Measurements from ENCODE around the gene PDGFA.
A peak's percentile ranks its signal among the peaks of the same experiment; 100 is the strongest.

PDGFA gene

GRCh38 chr7:491958-492713, 27.5 kb downstream of the PDGFA start:
- no peak for TF ChIP-seq CTCF (IDR thresholded peaks at IDR 0.05; ENCODE audit: borderline replicate concordance, extremely low read depth, low read length, poor library complexity, severe bottlenecking)
- no peak for TF ChIP-seq EZH2 (IDR thresholded peaks at IDR 0.05; ENCODE audit: borderline replicate concordance, low read depth, low read length, severe bottlenecking)
- H3K36me3 ChIP-seq (ENCODE audit: insufficient read depth, low read length), result peaks cover 19% of the 10 kb centered on the region; the same call in 1 of the 2 replicates
- no peak overlapping the region for H3K27ac ChIP-seq (ENCODE audit: low read length)
- H3K79me2 ChIP-seq (ENCODE audit: insufficient read depth, low read length), result no peaks in the 10 kb centered on the region
- ATAC-seq (ENCODE audit: insufficient read depth, low read depth), result no peak
- peaks cover 7% of the 10 kb centered on the region; the same call in 1 of the 2 replicates for H4K20me1 ChIP-seq (ENCODE audit: insufficient read depth, low read length)
- H3K9ac ChIP-seq (ENCODE audit: low read depth, low read length), result no peak overlapping the region
- no peaks in the 10 kb centered on the region for H3K9me3 ChIP-seq (ENCODE audit: insufficient read depth, low read length, severe bottlenecking)
- H2AFZ ChIP-seq (ENCODE audit: low read depth, low read length), result no peak overlapping the region
- H3K4me1 ChIP-seq (ENCODE audit: insufficient read depth, low read length), result no peaks in the 10 kb centered on the region
- H3K4me2 ChIP-seq (ENCODE audit: insufficient read depth, low read length), result no peak overlapping the region
- H3K27me3 ChIP-seq (ENCODE audit: insufficient read depth, low read length, poor library complexity), result peaks cover 1% of the 10 kb centered on the region
- DNase-seq, result no peak
- no peak overlapping the region for H3K4me3 ChIP-seq (ENCODE audit: low read depth in 1 of 2, low read length in 2 of 2)

- Histone ChIP-seq H2AFZ (ENCODE audit: low read depth, low read length) (no peak overlapping the region), H3K27ac (ENCODE audit: low read length) (no peak overlapping the region), H3K4me2 (ENCODE audit: insufficient read depth, low read length) (no peak overlapping the region), H3K79me2 (ENCODE audit: insufficient read depth, low read length) (no peaks in the 10 kb centered on the region), H3K4me3 (ENCODE audit: low read depth in 1 of 2, low read length in 2 of 2) (no peak overlapping the region), H3K9me3 (ENCODE audit: insufficient read depth, low read length, severe bottlenecking) (no peaks in the 10 kb centered on the region), H4K20me1 (ENCODE audit: insufficient read depth, low read length) (peaks cover under 1% of the 10 kb centered on the region; the same call in 1 of the 2 replicates), H3K4me1 (ENCODE audit: insufficient read depth, low read length) (no peaks in the 10 kb centered on the region), H3K9ac (ENCODE audit: low read depth, low read length) (no peak overlapping the region), H3K36me3 (ENCODE audit: insufficient read depth, low read length) (peaks cover 12% of the 10 kb centered on the region; the same call in 1 of the 2 replicates), H3K27me3 (ENCODE audit: insufficient read depth, low read length, poor library complexity) (peaks cover 5% of the 10 kb centered on the region)
- TF ChIP-seq EZH2 (IDR thresholded peaks at IDR 0.05; ENCODE audit: borderline replicate concordance, low read depth, low read length, severe bottlenecking) (no peak), CTCF (IDR thresholded peaks at IDR 0.05; ENCODE audit: borderline replicate concordance, extremely low read depth, low read length, poor library complexity, severe bottlenecking) (no peak)
- no peak for ATAC-seq (ENCODE audit: insufficient read depth, low read depth)
- no peak for DNase-seq
Measured at GRCh38 chr7:491292-491957, 28.2 kb downstream of the PDGFA start.

GRCh38 chr7:490461-491291, 29.0 kb downstream of the PDGFA start:
- ATAC-seq (ENCODE audit: insufficient read depth, low read depth) (peak; percentile 29; the same call in 1 of the 3 replicates), DNase-seq (no peak)
- Histone ChIP-seq H3K27ac (ENCODE audit: low read length) (no peak overlapping the region), H3K4me3 (ENCODE audit: low read depth in 1 of 2, low read length in 2 of 2) (no peak overlapping the region), H3K4me1 (ENCODE audit: insufficient read depth, low read length) (no peaks in the 10 kb centered on the region), H3K9ac (ENCODE audit: low read depth, low read length) (no peak overlapping the region), H2AFZ (ENCODE audit: low read depth, low read length) (no peak overlapping the region), H4K20me1 (ENCODE audit: insufficient read depth, low read length) (no peaks in the 10 kb centered on the region; the same call in 1 of the 2 replicates), H3K79me2 (ENCODE audit: insufficient read depth, low read length) (no peaks in the 10 kb centered on the region), H3K36me3 (ENCODE audit: insufficient read depth, low read length) (peaks cover 4% of the 10 kb centered on the region; the same call in 1 of the 2 replicates), H3K9me3 (ENCODE audit: insufficient read depth, low read length, severe bottlenecking) (no peaks in the 10 kb centered on the region), H3K27me3 (ENCODE audit: insufficient read depth, low read length, poor library complexity) (peaks cover 9% of the 10 kb centered on the region), H3K4me2 (ENCODE audit: insufficient read depth, low read length) (no peak overlapping the region)
- TF ChIP-seq EZH2 (IDR thresholded peaks at IDR 0.05; ENCODE audit: borderline replicate concordance, low read depth, low read length, severe bottlenecking) (no peak), CTCF (IDR thresholded peaks at IDR 0.05; ENCODE audit: borderline replicate concordance, extremely low read depth, low read length, poor library complexity, severe bottlenecking) (no peak)
